Trophoblast cell (in vitro differentiated cells and primary cell): ENCODE results near the gene PSORS1C1.

Experiments used
- DNase-seq, 2 donors: peaks; one replicate each; pipeline ENCODE4 v3.0.0-alpha.2; 2016
- H2AFZ ChIP-seq: 2 replicates; pipeline ENCODE4 v1.6.1; 2013; ENCODE audit warnings: low read length, moderate library complexity, mild to moderate bottlenecking; ENCODE audit not compliant: insufficient read depth, poor library complexity
- H2AK5ac ChIP-seq: 2 replicates; pipeline ENCODE4 v1.6.1; 2013; ENCODE audit warnings: mild to moderate bottlenecking, low read length
- H2BK120ac ChIP-seq: 2 replicates; pipeline ENCODE4 v1.6.1; 2013; ENCODE audit warnings: low read length, mild to moderate bottlenecking, moderate library complexity; ENCODE audit not compliant: insufficient read depth, poor library complexity
- H2BK12ac ChIP-seq: 2 replicates; pipeline ENCODE4 v1.6.1; 2013; ENCODE audit warnings: mild to moderate bottlenecking, low read length, moderate library complexity
- H2BK5ac ChIP-seq: 2 replicates; pipeline ENCODE4 v1.6.1; 2013; ENCODE audit warnings: low read length, low read depth, moderate library complexity, mild to moderate bottlenecking; ENCODE audit not compliant: poor library complexity
- H3K14ac ChIP-seq: 2 replicates; pipeline ENCODE4 v1.6.1; 2013; ENCODE audit warnings: mild to moderate bottlenecking, low read length
- H3K18ac ChIP-seq: 2 replicates; pipeline ENCODE4 v1.6.1; 2013; ENCODE audit warnings: mild to moderate bottlenecking, low read length
- H3K23ac ChIP-seq: 2 replicates; pipeline ENCODE4 v1.6.1; 2013; ENCODE audit warnings: low read length
- H3K27ac ChIP-seq: 2 replicates; pipeline ENCODE4 v1.5.1; 2013; ENCODE audit warnings: low read depth, mild to moderate bottlenecking, inconsistent platforms, low read length, moderate library complexity
- H3K27me3 ChIP-seq: 2 replicates; pipeline ENCODE4 v1.6.1; 2013; ENCODE audit warnings: inconsistent platforms, mild to moderate bottlenecking, low read length, moderate library complexity; ENCODE audit not compliant: insufficient read depth
- H3K36me3 ChIP-seq, 2 experiments: 1 replicate in 1 of 2; 2 replicates in 1 of 2; pipeline ENCODE4 v1.6.1; 2013; ENCODE audit warnings: low read length in 2 of 2, mild to moderate bottlenecking in 2 of 2, moderate library complexity in 1 of 2; ENCODE audit not compliant: insufficient read depth in 2 of 2, control insufficient read depth in 1 of 2
- H3K4ac ChIP-seq: 2 replicates; pipeline ENCODE4 v1.6.1; 2013; ENCODE audit warnings: low read depth, mild to moderate bottlenecking, low read length, moderate library complexity
- H3K4me1 ChIP-seq, 2 experiments: 1 replicate in 1 of 2; 2 replicates in 1 of 2; pipeline ENCODE4 v1.6.1; 2013; ENCODE audit warnings: low read length in 2 of 2, mild to moderate bottlenecking in 2 of 2, moderate library complexity in 1 of 2; ENCODE audit not compliant: insufficient read depth in 2 of 2, control insufficient read depth in 1 of 2
- H3K4me2 ChIP-seq: 2 replicates; pipeline ENCODE4 v1.6.1; 2013; ENCODE audit warnings: inconsistent platforms, mild to moderate bottlenecking, low read length, moderate library complexity
- H3K4me3 ChIP-seq: 2 replicates; pipeline ENCODE4 v1.5.1; 2013; ENCODE audit warnings: mild to moderate bottlenecking, low read depth, low read length, inconsistent platforms
- H3K79me1 ChIP-seq: one replicate; pipeline ENCODE4 v1.6.1; 2013; ENCODE audit warnings: low read length
- H3K79me2 ChIP-seq: 2 replicates; pipeline ENCODE4 v1.6.1; 2013; ENCODE audit warnings: low read length, mild to moderate bottlenecking; ENCODE audit not compliant: control insufficient read depth, insufficient read depth, poor library complexity
- H3K9ac ChIP-seq: 2 replicates; pipeline ENCODE4 v1.6.1; 2013; ENCODE audit warnings: mild to moderate bottlenecking, low read length
- H3K9me3 ChIP-seq: 2 replicates; pipeline ENCODE4 v1.6.1; 2013; ENCODE audit warnings: low read depth, mild to moderate bottlenecking, control low read depth, inconsistent platforms, low read length; ENCODE audit not compliant: insufficient read depth
- H4K12ac ChIP-seq: 2 replicates; pipeline ENCODE4 v1.6.1; 2013; ENCODE audit warnings: low read depth, mild to moderate bottlenecking, low read length, moderate library complexity
- H4K8ac ChIP-seq: 2 replicates; pipeline ENCODE4 v1.6.1; 2013; ENCODE audit warnings: low read depth, mild to moderate bottlenecking, low read length, moderate library complexity
- H4K91ac ChIP-seq: one replicate; pipeline ENCODE4 v1.6.1; 2013; ENCODE audit warnings: low read depth, mild to moderate bottlenecking, low read length, moderate library complexity
- WGBS: extraction: QIAGEN DNeasy Blood & Tissue Kit; methylation state at CpG from one replicate; pipeline ENCODE4 v1.1.7; 2013; ENCODE audit warnings: missing lambda C conversion rate; ENCODE audit not compliant: insufficient read length, insufficient coverage; ENCODE audit errors: extremely low coverage; 5-methylcytosine and 5-hydroxymethylcytosine counted together

Gene PSORS1C1

GRCh38 chr6:31068669-31069340, 45.8 kb upstream of the PSORS1C1 start:
- Histone ChIP-seq H3K36me3 (no peaks in the 10 kb centered on the region), H3K79me2 (no peaks in the 10 kb centered on the region), H3K27ac (no peak overlapping the region), H3K27me3 (no peaks in the 10 kb centered on the region), H3K9ac (no peak overlapping the region), H3K14ac (no peak overlapping the region), H3K79me1 (peaks cover 2% of the 10 kb centered on the region), H2AFZ (no peak overlapping the region), H3K4me3 (no peak overlapping the region), H3K9me3 (no peaks in the 10 kb centered on the region), H3K4me1 (peaks cover 1 to 2% of the 10 kb centered on the region in 2 experiments), H2BK5ac (no peak overlapping the region), H3K4ac (no peak overlapping the region), H4K91ac (no peak overlapping the region), H2AK5ac (no peak overlapping the region), H4K8ac (no peak overlapping the region), H2BK12ac (no peak overlapping the region), H3K4me2 (no peak overlapping the region), H4K12ac (no peak overlapping the region), H3K18ac (no peak overlapping the region), H2BK120ac (no peak overlapping the region), H3K23ac (no peak overlapping the region)
- no CpG with 5 or more reads among the region's 13 CpGs for WGBS
- peak; percentile 51 to 84 for DNase-seq

- H4K8ac ChIP-seq, result no peak overlapping the region
- H2BK120ac ChIP-seq, result no peak overlapping the region
- no peak overlapping the region for H3K23ac ChIP-seq
- H3K9ac ChIP-seq, result no peak overlapping the region
- no peak overlapping the region for H4K91ac ChIP-seq
- peak; percentile 13 to 14 for DNase-seq
- H3K79me1 ChIP-seq, result no peaks in the 10 kb centered on the region
- H3K18ac ChIP-seq, result no peak overlapping the region
- H3K14ac ChIP-seq, result no peak overlapping the region
- no peaks in the 10 kb centered on the region for H3K27me3 ChIP-seq
- H3K4me2 ChIP-seq, result no peak overlapping the region
- no peaks in the 10 kb centered on the region for H3K9me3 ChIP-seq
- no peak overlapping the region for H4K12ac ChIP-seq
- no peak overlapping the region for H3K27ac ChIP-seq
- H3K36me3 ChIP-seq, result no peaks in the 10 kb centered on the region
- H2AFZ ChIP-seq, result no peak overlapping the region
- no peak overlapping the region for H3K4ac ChIP-seq
- H2BK12ac ChIP-seq, result peak overlapping the region; percentile 67
- no peak overlapping the region for H2AK5ac ChIP-seq
- no peaks in the 10 kb centered on the region for H3K79me2 ChIP-seq
- no peak overlapping the region for H3K4me3 ChIP-seq
- H2BK5ac ChIP-seq, result no peak overlapping the region
- H3K4me1 ChIP-seq, result peaks cover 2 to 3% of the 10 kb centered on the region in 2 experiments
- no CpG with 5 or more reads among the region's 6 CpGs for WGBS
Measured at GRCh38 chr6:31070711-31071197, 43.8 kb upstream of the PSORS1C1 start.

- H2BK120ac ChIP-seq, result no peak overlapping the region
- H3K4ac ChIP-seq, result no peak overlapping the region
- H2AFZ ChIP-seq, result no peak overlapping the region
- peaks cover 2% of the 10 kb centered on the region for H3K79me1 ChIP-seq
- peaks cover 3 to 5% of the 10 kb centered on the region in 2 experiments for H3K4me1 ChIP-seq
- no peaks in the 10 kb centered on the region for H3K36me3 ChIP-seq
- H3K79me2 ChIP-seq, result no peaks in the 10 kb centered on the region
- WGBS, result no CpG with 5 or more reads among the region's 4 CpGs
- no peak overlapping the region for H4K8ac ChIP-seq
- H3K18ac ChIP-seq, result no peak overlapping the region
- no peak overlapping the region for H3K23ac ChIP-seq
- H3K4me3 ChIP-seq, result no peak overlapping the region
- H3K27ac ChIP-seq, result no peak overlapping the region
- no peaks in the 10 kb centered on the region for H3K27me3 ChIP-seq
- no peak overlapping the region for H3K4me2 ChIP-seq
- H4K12ac ChIP-seq, result no peak overlapping the region
- no peak overlapping the region for H2BK12ac ChIP-seq
- no peak overlapping the region for H3K9ac ChIP-seq
- no peaks in the 10 kb centered on the region for H3K9me3 ChIP-seq
- no peak overlapping the region for H3K14ac ChIP-seq
- H2AK5ac ChIP-seq, result no peak overlapping the region
- H2BK5ac ChIP-seq, result no peak overlapping the region
- no peak overlapping the region for H4K91ac ChIP-seq
- peak in 1 of 2 donors; percentile 48 for DNase-seq
Measured at GRCh38 chr6:31074401-31074800, 40.2 kb upstream of the PSORS1C1 start.

GRCh38 chr6:31075528-31075927, 39.1 kb upstream of the PSORS1C1 start:
- no peak for DNase-seq
- Histone ChIP-seq H3K4me2 (no peak overlapping the region), H3K27ac (no peak overlapping the region), H3K4ac (no peak overlapping the region), H3K23ac (no peak overlapping the region), H2BK5ac (no peak overlapping the region), H3K9ac (no peak overlapping the region), H3K9me3 (no peaks in the 10 kb centered on the region), H4K91ac (no peak overlapping the region), H4K8ac (no peak overlapping the region), H3K4me1 (peaks cover 3 to 6% of the 10 kb centered on the region in 2 experiments), H3K79me1 (peaks cover 2% of the 10 kb centered on the region), H3K36me3 (no peaks in the 10 kb centered on the region), H3K27me3 (no peaks in the 10 kb centered on the region), H3K4me3 (no peak overlapping the region), H3K79me2 (no peaks in the 10 kb centered on the region), H2BK12ac (peak overlapping the region; percentile 2), H2BK120ac (peak overlapping the region; percentile 17), H2AK5ac (no peak overlapping the region), H4K12ac (no peak overlapping the region), H3K14ac (no peak overlapping the region), H2AFZ (no peak overlapping the region), H3K18ac (no peak overlapping the region)
- WGBS, result no CpG with 5 or more reads among the region's 1 CpG
